ENCODE data around the gene PALLD. TPM values are rescaled to one million over a fixed set of nuclear protein-coding genes. Genes with fewer than 3 reads are reported as not detected.

PALLD gene
- total and polyA plus RNA-seq, 2 donors (not counting 3 experiments of a cell fraction or from before 2014, with no cell fraction given) = 13.4 to 48.2 TPM

GRCh38 chr4:168474660-168475320, 22.1 kb upstream of the PALLD start:
- no peak overlapping the region for H3K27ac ChIP-seq (ENCODE audit: insufficient read depth, low read depth, low read length)
- H3K79me2 ChIP-seq (ENCODE audit: control insufficient read depth, insufficient read depth, low read length) = peaks cover 16% of the 10 kb centered on the region
- no peaks in the 10 kb centered on the region for H4K20me1 ChIP-seq (replicated peaks; ENCODE audit: control insufficient read depth, extremely low read depth, insufficient read depth, low read length)
- H3K4me1 ChIP-seq (ENCODE audit: control insufficient read depth, extremely low read depth, insufficient read depth, low read length) = peaks cover 17% of the 10 kb centered on the region
- intact Hi-C loops (cut with micrococcal nuclease) (no loop called here), dilution Hi-C loops (cut with MboI; ENCODE audit: extremely low pct_ligation_motif_present, low sequenced_read_pairs) (no loop called here)
- H3K36me3 ChIP-seq (ENCODE audit: control insufficient read depth in 2 of 2, extremely low read depth in 1 of 2, insufficient read depth in 2 of 2, low read length in 2 of 2) = peaks cover 6 to 8% of the 10 kb centered on the region in 2 experiments
- POLR2A ChIA-PET = no interaction called here
- peak overlapping the region; percentile 3 for H2AFZ ChIP-seq (ENCODE audit: low read depth, low read length)
- peak overlapping the region; percentile 59 for H3K4me2 ChIP-seq (ENCODE audit: insufficient read depth, low read length)
- H3K9me3 ChIP-seq (replicated peaks; ENCODE audit: control insufficient read depth, insufficient read depth, low read length) = no peaks in the 10 kb centered on the region
- CTCF ChIA-PET = interaction anchor here (0.8 to 1.9 kb wide), 3 partner anchors 13 to 447 kb away, joined by 3 to 8 read pairs (median 3); no protein-coding TSS in a partner anchor
- no peak for DNase-seq (ENCODE audit: low read depth, low spot score)
- no peak for FAIRE-seq
- H3K27me3 ChIP-seq (ENCODE audit: control insufficient read depth in 2 of 2, insufficient read depth in 2 of 2, low read length in 2 of 2) = no peaks in the 10 kb centered on the region
- H3K4me3 ChIP-seq (replicated peaks in 1 of 3; ENCODE audit: insufficient read depth in 1 of 3, low read depth in 1 of 3, low read length in 3 of 3) = no peak overlapping the region
- H3K9me1 ChIP-seq (replicated peaks; ENCODE audit: control insufficient read depth, extremely low read depth, insufficient read depth, low read length) = no peaks in the 10 kb centered on the region
- no peak overlapping the region for H3K9ac ChIP-seq (replicated peaks; ENCODE audit: extremely low read depth, insufficient read depth, low read length)
- no peak for TF ChIP-seq CTCF (IDR thresholded peaks at IDR 0.05; ENCODE audit: extremely low read depth in 1 of 2, insufficient read depth in 1 of 2, low read depth in 1 of 2, low read length in 2 of 2)
- TF ChIP-seq GATA2 (IDR thresholded peaks at IDR 0.05; ENCODE audit: insufficient read depth, insufficient read length, low read depth, low read length) = no peak
- no peak for TF ChIP-seq POLR2A (IDR thresholded peaks at IDR 0.05; ENCODE audit: low read depth, low read length)
- TF ChIP-seq MYC (IDR thresholded peaks at IDR 0.05; ENCODE audit: low read depth, low read length) = no peak
- no peak for TF ChIP-seq FOS (IDR thresholded peaks at IDR 0.05; ENCODE audit: borderline replicate concordance, insufficient read depth, low read length)
- TF ChIP-seq MAX (IDR thresholded peaks at IDR 0.05; ENCODE audit: insufficient read depth, insufficient read length) = no peak
- no peak for TF ChIP-seq POLR2AphosphoS5 (IDR thresholded peaks at IDR 0.05; ENCODE audit: insufficient read depth, low read depth, low read length)
- TF ChIP-seq JUN (IDR thresholded peaks at IDR 0.05; ENCODE audit: borderline replicate concordance, insufficient read depth, insufficient read length, low read depth) = no peak
- TF ChIP-seq EZH2 (IDR thresholded peaks at IDR 0.05; ENCODE audit: borderline replicate concordance, low read depth, low read length, severe bottlenecking) = no peak
- no TSS peak for BruUV-seq (replicated peaks)

Measured in endothelial cell of umbilical vein (primary cell).